ENCODE results near the gene SLC24A3.
"Not testable (repeated sequence)": the region's sequence is repeated elsewhere in the genome, so short reads cannot be mapped to it uniquely, and the experiment has no call there.

The SLC24A3 gene

GRCh38 chr20:19609642-19610223 is 397.3 kb downstream of the SLC24A3 start:
- no peak for DNase-seq

- DNase-seq: no peak
These were observed 403.2 kb downstream of the SLC24A3 start for GRCh38 chr20:19615629-19616028.

GRCh38 chr20:19616081-19616480 is 403.6 kb downstream of the SLC24A3 start:
- no peak for DNase-seq

- DNase-seq: no peak
These were observed 404.2 kb downstream of the SLC24A3 start for GRCh38 chr20:19616620-19617019.

GRCh38 chr20:19617256-19617655 is 404.8 kb downstream of the SLC24A3 start:
- DNase-seq: no peak

GRCh38 chr20:19618711-19619110 is 406.3 kb downstream of the SLC24A3 start:
- no peak for DNase-seq

GRCh38 chr20:19619904-19620430 is 407.5 kb downstream of the SLC24A3 start:
- no peak for DNase-seq

- no peak for DNase-seq
These were observed 408.0 kb downstream of the SLC24A3 start for GRCh38 chr20:19620446-19620845.

- DNase-seq: no peak
These were observed 408.6 kb downstream of the SLC24A3 start for GRCh38 chr20:19621072-19621471.

GRCh38 chr20:19624221-19624965 is 412.0 kb downstream of the SLC24A3 start:
- DNase-seq: no peak

GRCh38 chr20:19625426-19625825 is 413.0 kb downstream of the SLC24A3 start:
- DNase-seq: no peak

GRCh38 chr20:19626896-19627295 is 414.5 kb downstream of the SLC24A3 start:
- DNase-seq: no peak

- no peak for DNase-seq
These were observed 416.2 kb downstream of the SLC24A3 start for GRCh38 chr20:19628570-19629134.

- no peak for DNase-seq
These were observed 419.0 kb downstream of the SLC24A3 start for GRCh38 chr20:19631410-19631809.

GRCh38 chr20:19633985-19634384 is 421.5 kb downstream of the SLC24A3 start:
- no peak for DNase-seq

- not testable (repeated sequence) for DNase-seq
These were observed 427.1 kb downstream of the SLC24A3 start for GRCh38 chr20:19639471-19640045.

GRCh38 chr20:19642860-19643259 is 430.4 kb downstream of the SLC24A3 start:
- DNase-seq: no peak

GRCh38 chr20:19644085-19644484 is 431.6 kb downstream of the SLC24A3 start:
- DNase-seq: no peak

GRCh38 chr20:19646963-19647362 is 434.5 kb downstream of the SLC24A3 start:
- no peak for DNase-seq

- no peak for DNase-seq
These were observed 435.6 kb downstream of the SLC24A3 start for GRCh38 chr20:19648024-19648423.

- DNase-seq: no peak
These were observed 436.6 kb downstream of the SLC24A3 start for GRCh38 chr20:19649041-19649440.

- no peak for DNase-seq
These were observed 440.2 kb downstream of the SLC24A3 start for GRCh38 chr20:19652591-19653026.

- no peak for DNase-seq
These were observed 440.9 kb downstream of the SLC24A3 start for GRCh38 chr20:19653327-19653726.

- no peak for DNase-seq
These were observed 442.5 kb downstream of the SLC24A3 start for GRCh38 chr20:19654921-19655320.
